OCI-LY7 (cell line): Measurements from ENCODE around the gene CELSR3. TPM values are rescaled to one million over a fixed set of nuclear protein-coding genes. Genes with fewer than 3 reads are reported as not detected.

Source experiments
- BruUV-seq: library from RNA; stranded (reverse); fragments of 400-500 nt; replicated peaks from 2 replicates; lab custom pipeline; 2021; lab: Mats Ljungman, UMichigan
- CTCF ChIA-PET: fragments of 300-600 bp; sonication (Branson Sonifier 250); formaldehyde crosslinking; loops from one replicate; lab custom pipeline; 2022; ENCODE audit warnings: antibody characterized with exemption; ENCODE audit not compliant: unreplicated experiment; lab: Charles Lee
- POLR2A ChIA-PET: fragments of 300-600 bp; sonication (Branson Sonifier 250); formaldehyde crosslinking; loops from one replicate; lab custom pipeline; 2022; ENCODE audit warnings: antibody characterized with exemption; lab: Charles Lee
- DNase-seq: peaks from one replicate; pipeline ENCODE4 v3.0.0-alpha.2; 2015; ENCODE audit warnings: low spot score
- H2AFZ ChIP-seq: fragments of 200-600 bp; sonication (generic), shearing (Covaris generic); 2 replicates; pipeline ENCODE4 v1.6.1; 2014; ENCODE audit warnings: mild to moderate bottlenecking, antibody characterized with exemption, low read length, moderate library complexity
- H3K27ac ChIP-seq: fragments of 200-600 bp; sonication (generic); 2 replicates; pipeline ENCODE4 v1.5.1; 2014; ENCODE audit warnings: mixed run types, low read depth, mild to moderate bottlenecking, moderate library complexity, low read length, inconsistent platforms; ENCODE audit not compliant: poor library complexity, severe bottlenecking
- H3K36me3 ChIP-seq: fragments of 200-600 bp; sonication (generic); 2 replicates; pipeline ENCODE4 v1.6.1; 2014; ENCODE audit warnings: mild to moderate bottlenecking, antibody characterized with exemption, low read length, moderate library complexity, mixed read lengths; ENCODE audit not compliant: insufficient read depth
- H3K4me1 ChIP-seq: fragments of 200-600 bp; sonication (generic); 2 replicates; pipeline ENCODE4 v1.5.1; 2014; ENCODE audit warnings: mild to moderate bottlenecking, low read length; ENCODE audit not compliant: insufficient read depth, poor library complexity, severe bottlenecking
- H3K4me2 ChIP-seq: fragments of 200-600 bp; sonication (generic); 2 replicates; pipeline ENCODE4 v1.6.1; 2014; ENCODE audit warnings: mild to moderate bottlenecking, low read length
- H3K4me3 ChIP-seq: fragments of 200-600 bp; sonication (generic); 2 replicates; pipeline ENCODE4 v1.5.1; 2014; ENCODE audit warnings: mild to moderate bottlenecking, low read depth, low read length; ENCODE audit not compliant: poor library complexity, severe bottlenecking
- H3K79me2 ChIP-seq: fragments of 200-600 bp; sonication (generic); 2 replicates; pipeline ENCODE4 v1.6.1; 2016; ENCODE audit warnings: low read depth, mild to moderate bottlenecking, low read length, moderate library complexity, mixed read lengths; ENCODE audit not compliant: insufficient read depth
- H3K9me2 ChIP-seq: fragments of 200-600 bp; sonication (generic); 2 replicates; pipeline ENCODE4 v1.6.1; 2016; ENCODE audit warnings: mild to moderate bottlenecking, low read length, mixed read lengths; ENCODE audit not compliant: insufficient read depth
- H3K9me3 ChIP-seq: fragments of 200-600 bp; sonication (generic); 2 replicates; pipeline ENCODE4 v1.6.1; 2014; ENCODE audit warnings: mild to moderate bottlenecking, mixed run types, low read length, mixed read lengths
- H4K20me1 ChIP-seq: fragments of 200-600 bp; sonication (generic); 2 replicates; pipeline ENCODE4 v1.6.1; 2014; ENCODE audit warnings: mild to moderate bottlenecking, antibody characterized with exemption, low read length, moderate library complexity, mixed read lengths; ENCODE audit not compliant: insufficient read depth
- CTCF ChIP-seq: fragments of 200-600 bp; sonication (generic); conservative IDR thresholded peaks from 2 replicates; pipeline ENCODE4 v1.5.1; 2014; ENCODE audit warnings: mild to moderate bottlenecking, antibody characterized with exemption, low read length, moderate library complexity, mixed read lengths
- EZH2phosphoT487 ChIP-seq: fragments of 200-600 bp; sonication (generic); IDR thresholded peaks from 2 replicates; pipeline ENCODE4 v1.6.1; 2018; ENCODE audit warnings: low read depth, borderline replicate concordance, mild to moderate bottlenecking, mixed run types, antibody characterized with exemption, low read length, moderate library complexity, mixed read lengths
- intact Hi-C: fragments of 100-400 bp; cut with micrococcal nuclease; formaldehyde crosslinking; loops from one replicate; pipeline ENCODE4 v1.10.0; 2022; ENCODE audit not compliant: unreplicated experiment
- total RNA-seq, 2 experiments: library from RNA; depleted of rRNA in 1 of 2; stranded (reverse); fragments of >200 nt in 1 of 2; shearing (Covaris generic) in 1 of 2; gene quantifications; 2 replicates each; pipeline ENCODE4 v1.2.3, GENCODE V29; 2014 to 2022

The CELSR3 gene
- total RNA-seq, 2 experiments from 2014 or later: 3.0 to 9.1 TPM

DNA sequence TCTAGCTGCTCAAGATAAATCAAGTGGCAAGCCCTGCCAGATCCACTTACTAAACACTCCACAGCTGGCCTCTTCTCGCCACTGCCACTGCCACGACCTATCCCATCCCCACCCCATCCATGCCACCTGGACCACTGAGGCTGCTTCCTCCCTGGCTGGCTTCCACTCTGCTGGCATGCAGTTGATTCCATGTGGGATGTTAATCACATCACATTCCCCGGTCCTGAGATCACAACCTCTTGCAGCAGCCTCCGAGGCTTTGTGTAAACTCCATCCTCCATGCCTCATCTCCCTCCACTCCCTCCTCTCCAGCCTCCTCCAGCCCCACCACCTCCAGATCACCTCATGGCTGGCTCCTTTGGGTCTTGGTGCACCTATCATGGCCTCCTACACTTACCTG, 15.4 kb upstream of the CELSR3 start:
- Histone ChIP-seq H3K27ac (no peak overlapping the region), H3K4me2 (no peak overlapping the region), H3K9me3 (no peaks in the 10 kb centered on the region), H3K4me3 (no peak overlapping the region), H2AFZ (no peak overlapping the region), H3K79me2 (no peaks in the 10 kb centered on the region), H3K36me3 (peaks cover 62% of the 10 kb centered on the region), H4K20me1 (no peaks in the 10 kb centered on the region), H3K9me2 (no peaks in the 10 kb centered on the region), H3K4me1 (peaks cover 13% of the 10 kb centered on the region)
- no peak for DNase-seq
- intact Hi-C loops: no loop called here
- BruUV-seq: no TSS peak
- ChIA-PET POLR2A (no interaction called here), CTCF (no interaction called here)
- no peak for TF ChIP-seq EZH2phosphoT487
- no peak for TF ChIP-seq CTCF

DNA sequence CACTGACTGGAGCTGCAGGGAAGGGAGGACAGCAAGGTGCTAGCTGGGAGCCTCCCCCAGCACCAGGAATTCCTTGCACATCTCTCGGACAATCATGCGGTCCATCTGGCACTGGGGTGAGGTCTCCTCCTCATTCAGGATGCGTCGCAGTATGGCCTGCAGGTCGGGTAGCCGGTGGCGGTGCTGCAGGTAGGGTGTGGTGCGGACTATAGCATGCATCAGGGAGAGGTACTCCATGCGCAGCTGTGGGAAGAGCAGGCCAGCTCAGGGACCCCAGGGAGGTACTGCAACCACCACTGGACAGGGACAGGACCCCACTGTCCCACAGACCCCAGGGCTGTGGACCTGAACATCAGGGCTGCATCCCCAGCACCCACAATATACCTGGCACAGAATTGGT, 11.8 kb upstream of the CELSR3 start:
- POLR2A ChIA-PET: no interaction called here
- peaks cover 59% of the 10 kb centered on the region for H3K36me3 ChIP-seq
- no peaks in the 10 kb centered on the region for H3K9me3 ChIP-seq
- H3K4me1 ChIP-seq: peaks cover 3% of the 10 kb centered on the region
- no peaks in the 10 kb centered on the region for H3K9me2 ChIP-seq
- H3K4me2 ChIP-seq: no peak overlapping the region
- no TSS peak for BruUV-seq
- intact Hi-C loops: no loop called here
- H3K79me2 ChIP-seq: no peaks in the 10 kb centered on the region
- H2AFZ ChIP-seq: no peak overlapping the region
- DNase-seq: no peak
- H3K4me3 ChIP-seq: no peak overlapping the region
- CTCF ChIA-PET: no interaction called here
- H4K20me1 ChIP-seq: no peaks in the 10 kb centered on the region
- TF ChIP-seq EZH2phosphoT487 (no peak), CTCF (no peak)
- no peak overlapping the region for H3K27ac ChIP-seq

GRCh38 chr3:48672522-48672921, 9.8 kb upstream of the CELSR3 start:
- no TSS peak for BruUV-seq
- no peaks in the 10 kb centered on the region for H4K20me1 ChIP-seq
- no peaks in the 10 kb centered on the region for H3K4me1 ChIP-seq
- peaks cover 39% of the 10 kb centered on the region for H3K36me3 ChIP-seq
- CTCF ChIA-PET: no interaction called here
- DNase-seq: no peak
- intact Hi-C loops: no loop called here
- no peak overlapping the region for H2AFZ ChIP-seq
- H3K4me2 ChIP-seq: no peak overlapping the region
- no peak for TF ChIP-seq CTCF
- no peak overlapping the region for H3K4me3 ChIP-seq
- POLR2A ChIA-PET: no interaction called here
- H3K9me2 ChIP-seq: no peaks in the 10 kb centered on the region
- no peaks in the 10 kb centered on the region for H3K79me2 ChIP-seq
- no peaks in the 10 kb centered on the region for H3K9me3 ChIP-seq
- no peak overlapping the region for H3K27ac ChIP-seq
